OCI-LY3 (cell line): ENCODE results near the gene PLEKHH2.

Experiments
- H2AFZ ChIP-seq: fragments of 200-600, 300-600 bp; shearing (Covaris generic); 2 replicates; pipeline ENCODE4 v1.6.0; 2014; ENCODE audit warnings: antibody characterized with exemption, low read depth, low read length
- H3K27ac ChIP-seq: fragments of 200-600, 300-600 bp; sonication (generic); 2 replicates; pipeline ENCODE4 v1.5.1; 2014; ENCODE audit warnings: mild to moderate bottlenecking, low read length, moderate library complexity, mixed read lengths
- H3K27me3 ChIP-seq: fragments of 200-600, 300-600 bp; sonication (generic); 2 replicates; pipeline ENCODE4 v1.6.1; 2014; ENCODE audit warnings: low read depth, low read length, mixed read lengths
- H3K36me3 ChIP-seq: fragments of 200-600, 300-600 bp; sonication (generic); replicated peaks from 2 replicates; pipeline ENCODE3; 2014; ENCODE audit warnings: low read depth, low read length, mixed read lengths
- H3K4me1 ChIP-seq: fragments of 300-600, 200-600 bp; sonication (generic); 2 replicates; pipeline ENCODE4 v1.6.1; 2014; ENCODE audit warnings: low read length, mixed read lengths
- H3K4me2 ChIP-seq: fragments of 200-600, 300-600 bp; sonication (generic); 2 replicates; pipeline ENCODE4 v1.6.1; 2014; ENCODE audit warnings: low read length, mixed read lengths
- H3K4me3 ChIP-seq: fragments of 300-600, 200-600 bp; sonication (generic); 2 replicates; pipeline ENCODE4 v1.5.1; 2014; ENCODE audit warnings: antibody characterized with exemption, mild to moderate bottlenecking, low read length, moderate library complexity
- H3K79me2 ChIP-seq: fragments of 300-600, 200-600 bp; shearing (Covaris generic); 2 replicates; pipeline ENCODE4 v1.6.1; 2014; ENCODE audit warnings: mild to moderate bottlenecking, low read length, mixed read lengths
- H3K9ac ChIP-seq: fragments of 300-600, 200-600 bp; shearing (Covaris generic); 2 replicates; pipeline ENCODE4 v1.6.0; 2014; ENCODE audit warnings: mild to moderate bottlenecking, low read length, moderate library complexity
- H3K9me3 ChIP-seq: fragments of 200-600, 300-600 bp; shearing (Covaris generic); 2 replicates; pipeline ENCODE4 v1.6.1; 2014; ENCODE audit warnings: low read length, mixed read lengths; ENCODE audit not compliant: insufficient read depth
- H4K20me1 ChIP-seq: fragments of 200-600, 300-600 bp; sonication (generic); 2 replicates; pipeline ENCODE4 v1.6.1; 2016; ENCODE audit warnings: low read length, mixed read lengths; ENCODE audit not compliant: insufficient read depth
- CTCF ChIP-seq: fragments of 200-600, 300-600 bp; sonication (generic); IDR thresholded peaks from 2 replicates; pipeline ENCODE4 v1.5.1; 2014; ENCODE audit warnings: antibody characterized with exemption, low read length, low read depth
- EZH2phosphoT487 ChIP-seq: fragments of 200-600 bp; shearing (Covaris generic); IDR thresholded peaks from 2 replicates; pipeline ENCODE4 v1.6.1; 2018; ENCODE audit warnings: antibody characterized with exemption, mixed run types, low read depth

The PLEKHH2 gene

GRCh38 chr2:43745457-43745856, 108.4 kb downstream of the PLEKHH2 start:
- Histone ChIP-seq H3K36me3 (no peaks in the 10 kb centered on the region), H3K4me1 (no peaks in the 10 kb centered on the region), H3K27ac (no peak overlapping the region), H3K9me3 (no peaks in the 10 kb centered on the region), H3K4me2 (no peak overlapping the region), H3K27me3 (peaks cover 8% of the 10 kb centered on the region; the same call in 1 of the 2 replicates), H4K20me1 (no peaks in the 10 kb centered on the region), H2AFZ (no peak overlapping the region), H3K4me3 (no peak overlapping the region), H3K9ac (no peak overlapping the region), H3K79me2 (no peaks in the 10 kb centered on the region)
- no peak for TF ChIP-seq CTCF
- no peak for TF ChIP-seq EZH2phosphoT487

- TF ChIP-seq EZH2phosphoT487 (no peak), CTCF (no peak)
- no peaks in the 10 kb centered on the region for H4K20me1 ChIP-seq
- H3K4me1 ChIP-seq: no peaks in the 10 kb centered on the region
- no peak overlapping the region for H3K27ac ChIP-seq
- H3K4me2 ChIP-seq: no peak overlapping the region
- no peaks in the 10 kb centered on the region for H3K27me3 ChIP-seq
- H3K9ac ChIP-seq: no peak overlapping the region
- no peaks in the 10 kb centered on the region for H3K79me2 ChIP-seq
- H3K4me3 ChIP-seq: no peak overlapping the region
- H3K36me3 ChIP-seq: no peaks in the 10 kb centered on the region
- no peaks in the 10 kb centered on the region for H3K9me3 ChIP-seq
- H2AFZ ChIP-seq: no peak overlapping the region
Measured at GRCh38 chr2:43748333-43748732, 111.3 kb downstream of the PLEKHH2 start.

DNA sequence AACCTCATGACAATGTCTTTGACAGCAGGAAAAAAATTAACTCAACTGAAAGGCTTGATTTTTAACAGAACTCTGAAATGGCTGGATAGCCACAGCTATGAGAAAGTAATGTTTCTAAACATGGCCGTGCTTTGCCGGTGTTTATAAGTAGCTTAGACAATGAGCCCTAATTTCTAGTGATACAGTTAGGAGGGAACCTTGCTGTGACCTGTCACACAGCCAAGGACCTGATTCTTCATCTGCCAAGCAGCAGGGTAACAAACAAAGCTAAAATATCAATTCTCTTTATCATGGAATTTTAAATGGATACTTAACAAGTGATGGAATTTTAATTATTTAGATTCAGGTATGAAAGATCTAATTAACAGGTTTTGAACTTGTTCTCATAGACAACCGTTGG, 112.5 kb downstream of the PLEKHH2 start:
- Histone ChIP-seq H3K27ac (no peak overlapping the region), H3K9me3 (no peaks in the 10 kb centered on the region), H3K4me2 (no peak overlapping the region), H3K9ac (no peak overlapping the region), H3K4me3 (no peak overlapping the region), H3K79me2 (no peaks in the 10 kb centered on the region), H3K27me3 (no peaks in the 10 kb centered on the region), H3K36me3 (no peaks in the 10 kb centered on the region), H2AFZ (no peak overlapping the region), H3K4me1 (no peaks in the 10 kb centered on the region), H4K20me1 (no peaks in the 10 kb centered on the region)
- no peak for TF ChIP-seq CTCF
- TF ChIP-seq EZH2phosphoT487: no peak

GRCh38 chr2:43751476-43751990, 114.5 kb downstream of the PLEKHH2 start:
- Histone ChIP-seq H2AFZ (no peak overlapping the region), H3K79me2 (no peaks in the 10 kb centered on the region), H4K20me1 (no peaks in the 10 kb centered on the region), H3K27ac (no peak overlapping the region), H3K9ac (no peak overlapping the region), H3K9me3 (no peaks in the 10 kb centered on the region), H3K4me3 (no peak overlapping the region), H3K4me2 (no peak overlapping the region), H3K4me1 (no peaks in the 10 kb centered on the region), H3K36me3 (no peaks in the 10 kb centered on the region), H3K27me3 (no peaks in the 10 kb centered on the region)
- TF ChIP-seq CTCF (no peak), EZH2phosphoT487 (no peak)
